Endometrium (tissue), 2 donors: ENCODE results near the gene FSD1L.
"Not testable (repeated sequence)": the region's sequence is repeated elsewhere in the genome, so short reads cannot be mapped to it uniquely, and the experiment has no call there.

Source experiments
- FAIRE-seq: peaks from 2 replicates; lab custom pipeline; 2012; peaks lifted over from hg19 to GRCh38; lab: Jason Lieb, UNC
- donor health status: control.
- donor health status: control.

Gene FSD1L

DNA sequence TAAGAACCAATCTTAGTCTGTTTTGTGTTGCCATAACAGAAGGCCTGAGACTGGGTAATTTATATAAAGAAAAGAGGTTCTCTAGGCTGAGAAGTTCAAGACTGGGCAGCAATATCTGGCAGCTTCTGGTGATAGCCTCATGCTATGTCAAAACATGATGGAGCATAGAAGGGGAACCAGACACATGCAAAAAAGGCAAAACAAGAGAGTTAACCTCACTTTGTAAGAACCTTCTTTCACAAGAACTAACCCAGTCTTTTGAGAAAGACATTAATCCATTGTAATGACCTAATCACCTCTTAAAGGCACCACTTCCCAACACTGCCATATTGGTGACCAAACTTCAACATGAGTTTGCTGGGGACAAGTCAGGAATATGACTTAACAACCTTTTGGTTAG lies 37.3 kb downstream of the FSD1L start:
- no peak for FAIRE-seq

DNA sequence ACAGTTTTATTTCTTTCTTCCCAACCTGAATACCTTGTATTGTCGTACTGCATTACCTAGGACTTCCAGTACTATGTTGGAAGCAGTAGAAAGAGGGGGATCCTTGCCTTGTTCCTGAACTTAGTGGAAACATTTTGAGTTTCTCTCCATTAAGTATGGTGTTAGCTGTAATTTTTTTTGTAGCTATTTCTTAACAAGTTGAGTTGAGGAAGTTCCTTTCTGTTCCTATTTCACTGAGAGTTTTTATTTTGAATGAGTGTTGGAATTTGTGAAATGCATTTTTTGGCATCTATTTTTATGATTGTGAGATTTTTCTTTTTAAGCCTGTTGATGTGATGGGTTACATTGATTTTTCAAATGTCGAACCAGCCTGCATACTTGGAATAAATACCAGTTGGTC lies 49.0 kb downstream of the FSD1L start:
- no peak for FAIRE-seq

DNA sequence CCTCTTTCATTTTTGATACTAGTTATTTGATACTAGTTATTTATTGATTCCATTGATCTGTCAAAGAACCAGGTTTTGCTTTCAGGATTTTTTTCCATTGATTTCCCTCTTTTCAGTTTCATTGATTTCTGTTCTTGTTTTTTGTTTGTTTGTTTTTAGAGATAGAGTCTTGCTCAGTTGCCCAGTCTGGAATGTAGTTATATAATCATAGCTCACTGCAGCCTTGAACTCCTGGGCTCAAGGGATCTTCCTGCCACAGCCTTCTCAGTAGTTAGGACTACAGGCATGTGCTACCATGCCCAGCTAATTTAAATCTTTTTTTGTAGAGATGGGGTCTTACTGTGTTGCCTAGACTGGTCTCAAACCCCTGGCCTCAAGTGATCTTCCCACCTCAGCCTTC lies 49.9 kb downstream of the FSD1L start:
- no peak for FAIRE-seq

DNA sequence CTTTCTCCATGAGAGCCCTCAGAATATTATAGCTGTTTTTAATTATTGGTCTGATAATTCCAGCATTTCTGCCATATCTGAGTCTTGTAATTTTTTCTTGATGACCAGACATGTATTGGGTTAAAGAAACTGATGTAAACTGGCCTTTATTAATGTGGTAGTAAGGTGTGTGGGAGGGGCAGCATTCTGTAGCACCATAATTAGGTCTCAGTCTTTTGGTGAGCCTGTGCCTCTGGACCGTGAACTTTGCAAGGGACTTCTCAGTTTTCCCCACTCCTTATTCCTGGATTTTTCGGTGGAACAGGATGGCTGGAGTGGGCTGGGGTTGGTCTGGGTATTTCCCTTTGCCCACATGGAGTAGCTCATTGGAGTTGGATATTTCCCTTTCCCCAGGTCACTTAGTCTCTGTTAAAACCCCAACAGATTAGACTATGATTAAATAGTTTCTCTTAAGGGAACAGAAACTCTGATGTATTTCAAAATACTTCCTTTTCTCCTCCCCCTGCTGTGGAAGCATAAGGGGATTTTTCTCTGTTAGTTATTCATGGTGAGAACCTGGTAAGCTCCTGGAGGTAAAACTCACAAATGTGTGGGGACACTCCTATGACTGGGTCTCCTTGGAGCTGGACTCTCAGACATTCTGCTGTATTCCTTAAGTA lies 52.4 kb downstream of the FSD1L start:
- no peak for FAIRE-seq

DNA sequence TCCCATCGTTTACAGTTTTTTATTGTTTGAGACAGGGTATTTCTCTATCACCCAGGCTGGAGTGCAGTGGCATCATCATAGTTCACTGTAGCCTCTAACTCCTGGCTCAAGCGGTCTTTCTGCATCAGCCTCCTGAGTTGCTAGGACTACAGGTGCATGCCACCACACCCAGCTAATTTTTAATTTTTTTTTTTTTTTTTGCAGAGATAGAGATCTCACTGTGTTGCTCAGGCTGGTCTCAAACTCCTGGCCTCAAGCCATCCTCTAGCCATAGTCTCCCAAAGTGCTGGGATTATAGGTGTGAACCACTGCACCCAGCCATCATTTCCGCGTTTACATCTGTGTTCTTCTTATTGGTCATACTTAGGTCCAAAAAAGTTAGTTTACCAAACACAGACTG lies 53.6 kb downstream of the FSD1L start:
- FAIRE-seq = no peak

DNA sequence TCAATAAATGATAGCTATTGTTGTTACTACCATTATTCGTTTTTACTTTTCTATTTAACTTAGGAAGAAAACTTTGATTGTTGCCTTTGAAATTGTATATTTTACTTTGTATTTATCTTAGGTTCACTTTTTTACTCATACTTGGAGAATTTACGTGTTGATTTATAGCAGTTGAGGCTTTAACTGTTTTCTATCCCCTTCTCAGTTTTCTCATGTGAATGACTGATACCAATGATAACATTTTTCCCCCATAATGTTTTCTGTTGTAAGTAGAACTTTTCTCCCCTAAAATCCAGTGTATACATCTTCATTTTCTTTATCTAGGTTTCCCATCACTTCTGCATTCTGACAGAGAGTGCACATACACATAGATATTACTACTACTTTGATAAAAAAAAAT lies 54.4 kb downstream of the FSD1L start:
- FAIRE-seq = no peak

DNA sequence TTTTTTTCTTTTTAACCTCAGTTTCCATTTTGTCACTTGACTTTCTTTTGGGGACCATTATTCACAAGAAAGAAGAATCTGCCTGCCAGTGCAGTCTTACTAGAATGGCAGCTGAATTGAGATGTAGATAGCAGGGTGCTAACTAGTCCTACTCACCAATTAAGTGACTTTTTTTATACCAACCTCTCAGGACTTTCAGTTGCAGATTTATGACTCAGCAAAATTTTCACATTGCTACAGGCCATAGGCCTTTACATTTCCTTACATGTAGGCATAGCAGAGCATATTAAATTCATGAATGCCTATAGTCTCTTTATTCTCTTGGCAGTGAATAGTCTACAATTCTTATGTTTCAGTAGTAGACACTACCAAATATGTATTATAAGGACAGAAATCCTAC lies 56.0 kb downstream of the FSD1L start:
- FAIRE-seq = no peak

DNA sequence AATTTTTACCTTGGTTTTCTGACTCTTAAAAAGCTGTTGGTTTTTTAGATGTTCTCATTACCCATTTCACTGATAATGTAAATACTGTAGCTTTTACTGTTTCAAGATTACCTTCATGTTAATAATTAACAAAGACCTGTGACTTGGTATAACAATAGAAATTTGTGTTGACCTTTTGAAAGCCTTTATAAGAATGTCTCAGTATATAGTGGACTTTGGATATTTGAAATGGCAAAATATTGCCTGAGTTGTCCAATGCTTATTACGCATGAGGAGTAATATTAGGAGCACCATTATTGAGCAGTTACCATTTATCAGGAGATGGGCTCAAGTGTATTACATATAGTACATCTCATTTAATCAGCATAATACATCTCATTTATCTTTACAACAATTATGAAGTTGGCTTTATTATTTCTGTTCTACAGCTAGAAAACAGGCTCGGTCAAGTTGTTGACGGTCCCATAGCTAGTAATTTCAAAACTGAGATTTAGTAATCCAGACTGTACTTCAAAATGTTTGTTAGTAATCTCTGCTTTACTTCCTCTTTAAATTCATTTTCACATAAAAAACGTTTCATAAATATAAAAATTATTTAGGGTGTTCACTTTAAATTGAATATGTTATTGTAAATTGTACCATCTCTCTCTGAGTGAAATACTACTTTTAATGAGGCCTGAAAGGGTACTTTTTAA lies 59.4 kb downstream of the FSD1L start:
- peak; percentile 8 for FAIRE-seq

DNA sequence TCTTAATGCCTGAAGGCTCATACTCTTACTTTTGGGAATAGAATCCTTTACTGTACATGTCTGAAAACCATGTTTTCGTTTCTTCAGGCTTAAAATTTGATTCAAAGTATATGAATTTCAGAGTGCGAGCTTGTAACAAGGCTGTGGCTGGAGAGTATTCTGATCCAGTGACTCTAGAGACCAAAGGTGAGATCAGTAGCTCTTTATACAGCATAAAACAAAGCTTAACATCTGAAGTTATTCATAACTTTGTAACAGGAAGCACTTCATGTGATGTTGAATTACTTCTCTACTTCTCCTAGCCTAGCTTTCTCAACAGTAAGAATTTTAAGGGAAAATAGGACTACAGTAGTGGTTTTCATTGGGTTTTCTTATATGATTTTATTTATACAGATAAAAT lies 60.7 kb downstream of the FSD1L start:
- FAIRE-seq = no peak

DNA sequence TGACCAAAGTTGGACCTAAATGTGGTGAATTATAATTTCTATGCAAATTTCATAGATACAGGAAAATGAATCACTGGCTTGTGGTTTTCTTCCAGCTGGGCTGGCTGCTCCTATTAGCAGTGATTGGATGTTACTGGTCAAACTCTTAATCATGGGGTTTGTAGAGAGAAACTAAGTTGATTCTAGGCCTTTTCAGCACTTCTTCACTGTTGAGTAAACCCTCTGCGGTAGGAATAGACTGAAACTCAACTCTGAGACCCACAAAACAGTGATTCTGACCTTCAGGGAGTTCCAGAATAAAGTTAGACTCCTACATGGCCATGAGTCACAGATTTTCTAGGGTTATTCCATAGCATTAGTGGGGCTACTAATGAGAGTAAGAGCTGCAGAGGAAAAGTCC lies 62.2 kb downstream of the FSD1L start:
- FAIRE-seq = no peak

DNA sequence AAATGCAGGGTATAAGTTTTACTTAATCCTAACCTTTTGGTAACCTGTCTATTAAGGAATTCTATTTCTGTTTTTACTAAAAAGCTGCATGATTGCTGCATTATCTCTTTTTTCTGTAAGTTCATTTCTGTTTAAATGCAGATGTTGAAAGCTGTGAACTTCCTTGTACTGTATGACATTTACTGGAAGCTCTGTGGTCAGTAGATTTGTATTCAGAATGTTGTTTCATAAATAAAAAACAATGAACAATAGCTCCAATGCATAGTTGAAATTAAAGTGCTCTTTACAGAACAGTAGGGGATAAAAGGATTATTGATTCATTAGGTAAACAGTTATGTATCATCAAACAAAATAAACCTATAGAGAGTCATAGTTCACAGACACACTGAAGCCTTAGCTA lies 63.6 kb downstream of the FSD1L start:
- no peak for FAIRE-seq

DNA sequence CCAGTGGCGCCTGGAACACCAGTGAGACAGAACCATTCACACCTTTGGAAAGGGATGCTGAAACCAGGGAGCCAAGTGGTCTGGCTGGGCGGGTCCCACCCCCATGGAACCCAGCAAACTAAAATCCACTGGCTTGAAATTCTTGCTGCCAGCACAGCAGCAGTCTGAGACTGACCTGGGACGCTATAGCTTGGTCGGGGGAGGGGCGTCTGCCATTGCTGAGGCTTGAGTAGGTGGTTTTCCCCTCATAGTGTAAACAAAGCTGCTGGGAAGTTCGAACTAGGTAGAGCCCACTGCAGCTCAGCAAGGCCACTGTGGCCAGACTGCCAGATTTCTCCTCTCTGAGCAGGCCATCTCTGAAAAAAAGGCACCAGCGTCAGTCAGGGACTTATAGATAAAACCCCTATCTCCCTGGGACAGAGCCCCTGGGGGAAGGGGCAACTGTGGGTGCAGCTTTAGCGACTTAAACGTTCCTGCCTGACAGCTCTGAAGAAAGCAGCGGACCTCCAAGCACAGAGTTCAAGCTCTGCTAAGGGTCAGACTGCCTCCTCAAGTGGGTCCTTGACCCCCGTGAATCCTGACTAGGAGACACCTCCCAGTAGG lies 68.1 kb downstream of the FSD1L start:
- no peak for FAIRE-seq

DNA sequence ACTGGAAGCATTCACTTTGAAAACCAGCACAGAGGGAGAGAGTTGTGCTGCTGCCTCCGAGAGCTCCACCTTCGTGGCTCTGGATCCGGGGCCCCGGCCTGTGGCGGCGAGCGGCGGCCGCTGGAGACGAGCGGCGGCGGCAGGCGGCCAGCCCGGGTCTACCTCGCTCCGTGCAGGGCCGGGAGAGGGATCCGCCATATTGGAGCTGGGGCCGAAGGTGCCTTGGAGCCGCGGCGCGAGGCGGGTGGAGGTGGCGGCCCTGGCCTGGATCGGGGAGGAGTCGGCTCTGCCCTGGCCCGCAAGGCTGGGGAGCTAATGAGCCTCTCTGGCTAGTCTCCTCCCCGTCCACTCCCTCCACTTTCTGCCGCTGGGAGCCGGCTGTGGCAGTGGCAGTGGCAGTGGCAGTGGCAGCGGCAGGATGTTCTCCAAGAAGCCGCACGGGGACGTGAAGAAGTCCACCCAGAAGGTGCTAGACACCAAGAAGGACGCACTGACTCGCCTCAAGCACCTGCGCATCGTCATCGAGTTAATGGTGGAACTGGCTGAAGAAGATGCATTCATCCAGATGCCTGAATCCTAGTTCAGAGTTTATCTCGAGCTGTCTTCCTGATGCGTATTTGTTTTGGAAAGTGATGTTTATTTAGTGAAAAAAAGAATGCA lies 72.0 kb downstream of the FSD1L start:
- not testable (repeated sequence) for FAIRE-seq

DNA sequence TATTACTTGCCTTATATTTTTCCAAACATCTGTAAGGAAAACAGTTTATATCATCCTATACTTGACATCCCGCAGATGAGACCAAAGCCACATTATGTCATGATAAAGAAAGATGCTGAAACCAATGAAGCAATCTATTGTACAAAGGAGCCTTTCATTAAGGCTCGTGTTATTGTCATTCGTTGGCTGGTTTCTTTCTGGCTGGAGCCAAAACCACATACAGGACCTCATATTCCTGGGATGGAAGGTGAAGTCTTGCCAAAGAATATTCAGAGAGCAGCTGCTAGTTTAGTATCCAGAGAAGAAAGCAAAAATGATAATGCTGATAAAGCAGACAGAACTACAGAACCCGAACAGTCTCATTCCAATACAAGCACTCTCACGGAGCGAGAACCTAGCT lies 73.2 kb downstream of the FSD1L start:
- FAIRE-seq = not testable (repeated sequence)

DNA sequence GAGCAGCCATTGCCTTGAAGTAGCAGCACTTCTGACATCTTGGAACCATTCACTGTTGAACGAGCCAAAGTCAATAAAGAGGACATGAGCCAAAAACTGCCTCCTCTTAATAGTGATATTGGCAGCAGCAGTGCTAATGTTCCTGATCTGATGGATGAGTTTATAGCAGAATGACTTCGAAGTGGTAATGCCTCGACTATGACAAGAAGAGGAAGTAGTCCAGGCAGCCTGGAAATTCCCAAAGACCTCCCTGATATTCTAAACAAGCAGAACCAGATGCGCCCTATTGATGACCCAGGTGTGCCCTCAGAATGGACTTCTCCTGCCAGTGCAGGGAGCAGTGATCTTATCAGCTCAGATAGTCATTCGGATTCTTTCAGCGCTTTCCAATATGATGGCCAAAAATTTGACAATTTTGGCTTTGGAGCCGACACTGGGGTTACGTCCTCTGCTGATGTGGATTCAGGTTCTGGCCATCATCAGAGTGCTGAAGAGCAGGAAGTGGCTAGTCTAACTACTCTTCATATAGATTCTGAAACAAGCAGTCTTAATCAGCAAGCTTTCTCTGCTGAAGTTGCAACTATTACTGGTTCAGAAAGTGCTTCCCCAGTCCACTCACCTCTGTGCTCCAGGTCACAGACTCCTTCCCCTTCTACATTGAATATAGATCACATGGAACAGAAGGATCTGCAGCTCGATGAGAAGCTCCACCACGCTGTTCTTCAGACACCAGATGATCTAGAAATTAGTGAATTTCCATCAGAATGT lies 75.0 kb downstream of the FSD1L start:
- not testable (repeated sequence) for FAIRE-seq

DNA sequence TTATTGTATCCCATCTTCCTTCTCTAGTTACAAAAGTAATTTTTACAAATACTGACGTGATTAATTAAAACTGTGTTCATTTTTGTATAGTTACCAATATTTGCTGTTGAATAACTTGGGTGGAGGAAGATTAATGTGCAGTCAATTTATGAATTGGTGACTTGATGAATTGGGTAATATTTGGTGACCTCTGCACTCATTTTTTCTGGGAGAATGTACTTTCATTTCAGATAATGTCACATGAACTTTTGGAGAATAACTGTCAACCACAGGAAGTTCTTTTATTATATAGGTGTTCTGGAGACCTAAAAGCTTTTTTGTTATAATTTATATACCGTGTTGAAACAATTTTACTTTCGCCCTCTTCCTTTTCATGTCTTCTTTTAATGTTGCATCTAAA lies 83.7 kb downstream of the FSD1L start:
- no peak for FAIRE-seq

DNA sequence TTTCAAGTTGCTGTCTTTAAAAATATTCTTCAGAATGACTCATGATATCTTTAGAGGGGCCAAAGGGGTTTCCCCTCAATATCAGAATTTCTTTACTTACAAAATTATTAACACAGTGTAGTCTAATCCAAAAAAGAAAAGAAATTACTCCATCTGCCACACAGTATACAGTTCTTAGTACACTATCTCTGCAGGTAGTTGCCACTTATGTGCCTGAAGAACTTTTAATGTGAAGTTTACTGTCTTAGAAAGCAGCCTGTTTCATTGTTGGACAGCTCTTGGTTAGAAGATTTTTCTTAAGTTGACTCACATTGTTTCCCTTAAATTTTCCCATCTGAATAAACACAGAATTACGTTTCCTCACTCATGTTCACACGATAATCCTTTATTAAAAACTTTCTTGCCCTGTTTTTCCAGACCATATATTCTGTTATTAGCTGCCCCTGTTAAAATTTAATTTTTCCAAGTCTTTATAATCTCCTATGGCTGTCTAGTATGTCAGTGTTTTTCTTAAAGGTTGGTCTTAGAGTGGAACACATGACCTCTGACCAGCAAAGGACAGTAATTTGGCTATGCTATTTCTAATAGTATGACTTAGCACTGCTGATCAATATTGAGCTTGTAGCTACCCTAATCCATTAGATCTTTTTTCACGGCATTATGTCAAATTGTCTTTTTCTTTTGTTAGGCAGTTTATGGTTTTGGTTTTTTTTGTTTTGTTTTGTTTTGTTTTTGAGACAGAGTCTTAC lies 88.3 kb downstream of the FSD1L start:
- no peak for FAIRE-seq

DNA sequence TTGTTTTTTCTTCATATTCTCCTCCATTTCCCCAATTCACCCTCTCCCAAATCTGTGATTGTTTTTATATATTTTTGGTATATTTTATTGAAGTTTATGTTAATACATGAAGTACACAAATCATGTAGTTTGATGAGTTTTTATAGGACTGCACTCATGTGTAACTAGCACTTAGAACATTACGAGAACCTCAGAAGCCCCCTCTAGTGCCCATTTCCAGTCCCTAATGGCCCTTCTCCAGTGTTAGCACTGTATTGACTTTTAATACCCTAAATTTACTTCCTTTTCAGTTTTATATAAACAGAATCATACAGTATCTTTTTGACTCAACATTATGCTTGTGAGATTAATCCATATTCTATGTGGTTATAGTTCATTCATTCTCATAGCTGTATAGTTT lies 91.6 kb downstream of the FSD1L start:
- no peak for FAIRE-seq

DNA sequence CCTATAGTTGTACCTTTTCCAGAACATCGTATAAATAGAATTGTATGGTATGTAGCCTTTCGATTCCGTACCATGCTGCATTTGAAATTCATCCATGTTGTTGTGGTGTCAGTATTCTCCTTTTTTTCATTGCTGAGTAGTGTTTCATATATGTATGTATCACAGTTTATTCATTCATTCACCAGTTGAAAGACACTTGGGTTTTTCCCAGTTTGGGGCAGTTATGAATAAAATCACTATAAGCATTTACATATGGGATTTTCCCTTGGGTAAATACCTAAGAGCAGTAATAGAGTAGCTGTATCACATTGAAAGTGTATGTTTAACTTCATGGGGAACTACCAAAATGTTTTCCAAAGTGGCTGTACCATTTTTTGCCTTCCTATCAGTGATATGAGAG lies 94.0 kb downstream of the FSD1L start:
- no peak for FAIRE-seq

DNA sequence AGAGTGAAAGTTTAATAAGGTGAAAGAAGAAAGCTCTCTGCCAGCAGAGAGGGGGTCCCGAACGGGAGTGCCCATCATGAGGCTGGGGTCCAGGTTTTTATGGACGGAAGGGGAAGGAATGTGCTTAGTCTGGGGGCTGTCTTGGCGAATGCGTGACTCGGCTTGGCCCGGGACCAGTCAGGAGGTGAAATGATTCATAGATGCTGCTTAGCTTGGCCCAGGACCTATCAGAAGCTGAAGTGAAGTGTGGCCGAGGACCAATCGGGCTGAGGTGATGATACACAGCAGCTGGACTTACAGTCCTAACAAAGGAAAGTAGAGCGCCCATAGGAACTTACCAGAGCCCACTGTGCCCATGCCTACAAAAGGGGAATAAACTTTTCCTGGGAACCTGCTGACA lies 106.2 kb downstream of the FSD1L start:
- FAIRE-seq = no peak

DNA sequence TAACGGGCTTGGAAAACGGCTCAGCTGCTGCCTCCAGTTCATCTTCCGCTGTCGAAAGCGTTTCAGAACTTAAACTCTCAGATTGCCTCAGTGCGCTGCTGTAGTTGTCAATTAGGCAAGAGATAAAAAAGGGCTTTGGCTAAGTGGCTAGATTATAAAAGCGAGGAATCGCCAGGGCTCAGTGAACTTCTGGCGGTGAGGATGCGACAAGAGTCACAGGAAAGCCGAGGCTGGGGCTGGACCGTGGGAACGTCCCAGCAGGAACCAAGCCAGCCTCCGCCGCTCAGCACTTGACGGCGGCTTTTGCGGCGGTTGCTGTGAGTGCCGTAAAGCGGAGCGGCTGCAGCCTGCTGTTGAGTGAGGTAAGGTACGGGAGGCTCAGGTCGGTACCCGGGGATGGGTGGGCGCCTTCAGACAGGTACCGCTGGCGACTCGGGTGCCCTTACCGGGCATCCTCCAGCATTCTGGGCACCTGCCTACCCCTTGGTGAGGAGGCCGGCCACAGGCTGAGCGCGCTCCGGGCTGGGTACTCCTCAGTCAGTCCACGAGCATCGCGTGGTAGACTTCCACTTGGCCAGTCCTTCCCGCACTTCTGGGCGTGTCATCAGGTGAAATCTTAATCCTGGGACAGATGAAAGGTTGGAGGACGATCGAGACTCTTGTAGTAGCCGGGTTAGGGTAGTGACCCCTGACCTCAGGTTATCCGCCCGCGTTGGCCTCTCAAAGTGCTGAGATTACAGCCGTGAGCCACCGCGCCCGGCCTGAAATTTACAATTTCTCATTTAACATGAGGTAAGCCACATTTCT lies 110.2 kb downstream of the FSD1L start, which contains the start of gene FKTN:
FKTN (plus strand) TSS at position 328 of the 807 bp plus-strand sequence. CDS start 16,902 bp downstream, outside the sequence.
- FAIRE-seq = no peak
